ENCODE data around the gene WBP2.

DNA sequence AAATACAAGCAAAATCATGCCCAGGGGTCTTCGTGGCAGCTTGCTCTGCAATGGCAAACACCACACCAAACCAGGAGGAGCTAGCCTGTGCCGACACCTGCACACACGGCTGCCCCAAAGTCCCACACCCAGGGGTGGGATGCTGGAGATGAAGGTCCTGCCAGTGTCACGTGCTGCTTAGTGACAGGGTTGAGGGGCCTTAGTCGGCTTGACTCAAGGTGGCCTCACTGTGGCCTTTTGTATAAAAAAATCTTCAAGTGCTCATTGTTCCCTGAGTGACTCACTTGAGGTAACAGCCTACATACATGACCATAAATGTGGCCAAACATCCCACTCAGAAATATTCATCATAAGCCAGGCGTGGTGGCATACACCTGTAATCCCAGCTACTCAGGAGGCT, 34.3 kb upstream of the WBP2 start:
- no peak for TF ChIP-seq RNF2 (IDR thresholded peaks at IDR 0.05; ENCODE audit: borderline replicate concordance, low read depth, low read length, missing control alignments, poor library complexity, severe bottlenecking)
- TF ChIP-seq EZH2 (IDR thresholded peaks at IDR 0.05; ENCODE audit: low read depth, low read length, severe bottlenecking): no peak
- no peak for TF ChIP-seq CBX5 (IDR thresholded peaks at IDR 0.05; ENCODE audit: low read depth, low read length)
- TF ChIP-seq POLR2A (IDR thresholded peaks at IDR 0.05; ENCODE audit: control extremely low read depth in 1 of 2, low read depth in 2 of 2, low read length in 2 of 2): no peak
- TF ChIP-seq, protein P1, sequence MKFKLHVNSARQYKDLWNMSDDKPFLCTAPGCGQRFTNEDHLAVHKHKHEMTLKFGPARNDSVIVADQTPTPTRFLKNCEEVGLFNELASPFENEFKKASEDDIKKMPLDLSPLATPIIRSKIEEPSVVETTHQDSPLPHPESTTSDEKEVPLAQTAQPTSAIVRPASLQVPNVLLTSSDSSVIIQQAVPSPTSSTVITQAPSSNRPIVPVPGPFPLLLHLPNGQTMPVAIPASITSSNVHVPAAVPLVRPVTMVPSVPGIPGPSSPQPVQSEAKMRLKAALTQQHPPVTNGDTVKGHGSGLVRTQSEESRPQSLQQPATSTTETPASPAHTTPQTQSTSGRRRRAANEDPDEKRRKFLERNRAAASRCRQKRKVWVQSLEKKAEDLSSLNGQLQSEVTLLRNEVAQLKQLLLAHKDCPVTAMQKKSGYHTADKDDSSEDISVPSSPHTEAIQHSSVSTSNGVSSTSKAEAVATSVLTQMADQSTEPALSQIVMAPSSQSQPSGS (IDR thresholded peaks at IDR 0.05; ENCODE audit: low read length): no peak
- TF ChIP-seq TCF12 (IDR thresholded peaks at IDR 0.05; ENCODE audit: low read depth, low read length): no peak
